GM19372 (cell line): Measurements from ENCODE around the gene KRTAP9-7.
"Not testable (repeated sequence)": the region's sequence is repeated elsewhere in the genome, so short reads cannot be mapped to it uniquely, and the experiment has no call there.

Source experiments
- ATAC-seq: cut with Tn5 transposase; IDR thresholded peaks from one replicate; pipeline ENCODE4 v1.9.1; 2021; ENCODE audit warnings: mild to moderate bottlenecking, low read depth, moderate library complexity; ENCODE audit not compliant: unreplicated experiment

The KRTAP9-7 gene

GRCh38 chr17:41267711-41268110, 7.8 kb upstream of the KRTAP9-7 start:
- ATAC-seq = no peak

- ATAC-seq = not testable (repeated sequence)
Measured at GRCh38 chr17:41271323-41271722, 4.2 kb upstream of the KRTAP9-7 start.

- no peak for ATAC-seq
Measured at GRCh38 chr17:41271858-41272257, 3.6 kb upstream of the KRTAP9-7 start.

- ATAC-seq = no peak
Measured at GRCh38 chr17:41278176-41278955, 2.9 kb downstream of the KRTAP9-7 start.

- ATAC-seq = no peak
Measured at GRCh38 chr17:41284043-41284442, 8.5 kb downstream of the KRTAP9-7 start.

- no peak for ATAC-seq
Measured at GRCh38 chr17:41284546-41284945, 9.0 kb downstream of the KRTAP9-7 start.

GRCh38 chr17:41287050-41287449, 11.6 kb downstream of the KRTAP9-7 start:
- ATAC-seq = no peak

- no peak for ATAC-seq
Measured at GRCh38 chr17:41294016-41294415, 18.5 kb downstream of the KRTAP9-7 start.

- ATAC-seq = no peak
Measured at GRCh38 chr17:41296846-41297245, 21.3 kb downstream of the KRTAP9-7 start.

GRCh38 chr17:41298458-41299135, 23.1 kb downstream of the KRTAP9-7 start:
- no peak for ATAC-seq

GRCh38 chr17:41301204-41301790, 25.8 kb downstream of the KRTAP9-7 start:
- no peak for ATAC-seq

- no peak for ATAC-seq
Measured at GRCh38 chr17:41301916-41302901, 26.7 kb downstream of the KRTAP9-7 start, which contains the start of gene KRTAP29-1. TSS of gene KRTAP29-1 (minus strand) at chr17:41302851. CDS start at chr17:41302851, 0 bp downstream.

GRCh38 chr17:41302981-41303380, 27.5 kb downstream of the KRTAP9-7 start:
- ATAC-seq = no peak

GRCh38 chr17:41304091-41304490, 28.6 kb downstream of the KRTAP9-7 start:
- ATAC-seq = no peak

GRCh38 chr17:41307647-41308046, 32.1 kb downstream of the KRTAP9-7 start:
- no peak for ATAC-seq

- no peak for ATAC-seq
Measured at GRCh38 chr17:41308251-41308917, 32.9 kb downstream of the KRTAP9-7 start.

- no peak for ATAC-seq
Measured at GRCh38 chr17:41308918-41309359, 33.4 kb downstream of the KRTAP9-7 start, which contains the start of gene KRTAP16-1. TSS of gene KRTAP16-1 (minus strand) at chr17:41309309. CDS start at chr17:41309253, 56 bp downstream.

GRCh38 chr17:41311111-41311510, 35.6 kb downstream of the KRTAP9-7 start:
- ATAC-seq = no peak

GRCh38 chr17:41315204-41315794, 39.8 kb downstream of the KRTAP9-7 start, which contains the start of gene KRTAP17-1:
TSS of gene KRTAP17-1 (minus strand) at chr17:41315710. CDS start at chr17:41315650, 60 bp downstream.
- no peak for ATAC-seq
